Measurements from ENCODE around the gene MGMT. TPM values are rescaled to one million over a fixed set of nuclear protein-coding genes. Genes with fewer than 3 reads are reported as not detected.

Gene MGMT
- total and polyA plus RNA-seq, 2 donors from 2014 or later, result 25.9 to 70.0 TPM

- intact Hi-C loops (cut with DNase I), result no loop called here
- no peak for FAIRE-seq
- H3K9me3 ChIP-seq (ENCODE audit: control insufficient read depth in 2 of 3, insufficient read depth in 1 of 3, low read length in 3 of 3), result no peaks in the 10 kb centered on the region
- no peak for TF ChIP-seq CTCF (IDR thresholded peaks at IDR 0.05; ENCODE audit: borderline replicate concordance, extremely low read depth, insufficient read depth)
- no peak overlapping the region for H3K27ac ChIP-seq (ENCODE audit: low read depth in 2 of 2, low read length in 2 of 2)
- no peak overlapping the region for H3K9ac ChIP-seq (ENCODE audit: low read length in 3 of 3)
- H3K27me3 ChIP-seq (ENCODE audit: control insufficient read depth, insufficient read depth, low read length), result no peaks in the 10 kb centered on the region
- no peaks in the 10 kb centered on the region for H3K4me1 ChIP-seq (ENCODE audit: control insufficient read depth in 2 of 3, insufficient read depth in 2 of 3, low read depth in 1 of 3, low read length in 3 of 3)
- H3K4me3 ChIP-seq (ENCODE audit: low read length in 3 of 3), result no peak overlapping the region
- H3K36me3 ChIP-seq (ENCODE audit: control insufficient read depth in 2 of 3, insufficient read depth in 3 of 3, low read length in 3 of 3), result no peaks in the 10 kb centered on the region
- no peak for DNase-seq
Measured at GRCh38 chr10:129653428-129653827, 186.4 kb downstream of the MGMT start.

GRCh38 chr10:129653861-129654260 lies 186.8 kb downstream of the MGMT start:
- DNase-seq, result no peak
- Histone ChIP-seq H3K4me1 (ENCODE audit: control insufficient read depth in 2 of 3, insufficient read depth in 2 of 3, low read depth in 1 of 3, low read length in 3 of 3) (no peaks in the 10 kb centered on the region), H3K36me3 (ENCODE audit: control insufficient read depth in 2 of 3, insufficient read depth in 3 of 3, low read length in 3 of 3) (no peaks in the 10 kb centered on the region), H3K4me3 (ENCODE audit: low read length in 3 of 3) (no peak overlapping the region), H3K27ac (ENCODE audit: low read depth in 2 of 2, low read length in 2 of 2) (no peak overlapping the region), H3K9ac (ENCODE audit: low read length in 3 of 3) (no peak overlapping the region), H3K9me3 (ENCODE audit: control insufficient read depth in 2 of 3, insufficient read depth in 1 of 3, low read length in 3 of 3) (no peaks in the 10 kb centered on the region), H3K27me3 (ENCODE audit: control insufficient read depth, insufficient read depth, low read length) (no peaks in the 10 kb centered on the region)
- no peak for TF ChIP-seq CTCF (IDR thresholded peaks at IDR 0.05; ENCODE audit: borderline replicate concordance, extremely low read depth, insufficient read depth)
- no peak for FAIRE-seq
- intact Hi-C loops (cut with DNase I), result no loop called here

- DNase-seq, result no peak
- Histone ChIP-seq H3K4me1 (ENCODE audit: control insufficient read depth in 2 of 3, insufficient read depth in 2 of 3, low read depth in 1 of 3, low read length in 3 of 3) (no peaks in the 10 kb centered on the region), H3K4me3 (ENCODE audit: low read length in 3 of 3) (no peak overlapping the region), H3K27ac (ENCODE audit: low read depth in 2 of 2, low read length in 2 of 2) (no peak overlapping the region), H3K9me3 (ENCODE audit: control insufficient read depth in 2 of 3, insufficient read depth in 1 of 3, low read length in 3 of 3) (no peaks in the 10 kb centered on the region), H3K9ac (ENCODE audit: low read length in 3 of 3) (no peak overlapping the region), H3K36me3 (ENCODE audit: control insufficient read depth in 2 of 3, insufficient read depth in 3 of 3, low read length in 3 of 3) (no peaks in the 10 kb centered on the region), H3K27me3 (ENCODE audit: control insufficient read depth, insufficient read depth, low read length) (no peaks in the 10 kb centered on the region)
- no peak for TF ChIP-seq CTCF (IDR thresholded peaks at IDR 0.05; ENCODE audit: borderline replicate concordance, extremely low read depth, insufficient read depth)
- intact Hi-C loops (cut with DNase I), result no loop called here
- FAIRE-seq, result no peak
Measured at GRCh38 chr10:129654461-129654860, 187.4 kb downstream of the MGMT start.

GRCh38 chr10:129655007-129655678 lies 188.1 kb downstream of the MGMT start:
- H3K27me3 ChIP-seq (ENCODE audit: control insufficient read depth, insufficient read depth, low read length), result no peaks in the 10 kb centered on the region
- TF ChIP-seq CTCF (IDR thresholded peaks at IDR 0.05; ENCODE audit: borderline replicate concordance, extremely low read depth, insufficient read depth), result no peak
- no peak overlapping the region for H3K9ac ChIP-seq (ENCODE audit: low read length in 3 of 3)
- H3K4me1 ChIP-seq (ENCODE audit: control insufficient read depth in 2 of 3, insufficient read depth in 2 of 3, low read depth in 1 of 3, low read length in 3 of 3), result no peaks in the 10 kb centered on the region
- no peak for FAIRE-seq
- intact Hi-C loops (cut with DNase I), result no loop called here
- H3K36me3 ChIP-seq (ENCODE audit: control insufficient read depth in 2 of 3, insufficient read depth in 3 of 3, low read length in 3 of 3), result no peaks in the 10 kb centered on the region
- no peak overlapping the region for H3K4me3 ChIP-seq (ENCODE audit: low read length in 3 of 3)
- H3K27ac ChIP-seq (ENCODE audit: low read depth in 2 of 2, low read length in 2 of 2), result no peak overlapping the region
- DNase-seq, result no peak
- H3K9me3 ChIP-seq (ENCODE audit: control insufficient read depth in 2 of 3, insufficient read depth in 1 of 3, low read length in 3 of 3), result no peaks in the 10 kb centered on the region
